ENCODE results near the gene HOXB8.

HOXB8 gene

DNA sequence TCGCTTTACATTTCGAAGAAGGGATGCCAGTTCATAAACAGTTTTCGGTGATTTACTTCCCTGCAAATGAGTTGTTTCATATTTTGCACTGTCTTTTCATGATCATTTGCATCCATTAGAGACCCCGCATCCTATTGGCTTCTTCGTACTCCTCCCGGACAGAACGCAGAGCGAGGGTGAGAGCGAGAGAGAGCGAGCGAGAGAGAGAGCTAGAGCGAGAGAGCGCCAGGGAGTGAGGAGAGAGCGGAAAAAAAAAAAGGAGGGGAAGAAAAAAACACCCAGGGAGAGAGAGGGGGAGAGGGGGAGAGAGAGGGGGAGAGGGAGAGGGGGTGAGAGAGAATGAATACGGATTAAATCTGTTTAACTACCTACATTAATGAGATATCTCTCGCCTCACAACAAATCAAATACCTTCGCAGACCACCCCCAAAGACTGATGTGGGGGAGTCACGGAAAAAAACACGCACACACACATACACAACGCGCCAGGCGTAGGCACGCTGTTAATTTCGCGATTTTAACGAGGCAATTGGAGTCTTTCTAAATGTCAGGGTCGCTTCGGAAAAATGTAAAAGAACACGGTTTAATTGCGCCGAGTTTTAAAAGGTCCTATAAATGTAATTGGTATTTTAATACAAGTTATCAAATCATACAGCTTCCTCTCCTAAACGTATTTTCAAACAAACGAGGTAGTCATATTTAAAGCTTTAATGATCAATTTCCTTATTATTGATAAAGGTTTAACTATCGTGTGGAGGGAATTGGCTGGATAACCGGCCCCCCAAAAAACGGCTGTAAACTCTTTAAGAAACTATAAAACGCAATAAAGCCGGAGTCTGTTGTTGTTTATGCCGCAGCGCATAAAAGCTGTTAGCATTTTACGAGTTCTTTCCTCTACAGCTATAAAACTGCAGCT, at the start of gene HOXB8:
TSS of gene HOXB8 (minus strand) at position 246 of the 916 bp plus-strand sequence. CDS start 588 bp downstream, outside the sequence.
- no peak within 1 kb of the TSS for H3K9ac ChIP-seq (ENCODE audit: low read length)
- H3K27me3 ChIP-seq (ENCODE audit: low read depth, low read length), result peaks cover 42% of the 10 kb centered on the region

DNA sequence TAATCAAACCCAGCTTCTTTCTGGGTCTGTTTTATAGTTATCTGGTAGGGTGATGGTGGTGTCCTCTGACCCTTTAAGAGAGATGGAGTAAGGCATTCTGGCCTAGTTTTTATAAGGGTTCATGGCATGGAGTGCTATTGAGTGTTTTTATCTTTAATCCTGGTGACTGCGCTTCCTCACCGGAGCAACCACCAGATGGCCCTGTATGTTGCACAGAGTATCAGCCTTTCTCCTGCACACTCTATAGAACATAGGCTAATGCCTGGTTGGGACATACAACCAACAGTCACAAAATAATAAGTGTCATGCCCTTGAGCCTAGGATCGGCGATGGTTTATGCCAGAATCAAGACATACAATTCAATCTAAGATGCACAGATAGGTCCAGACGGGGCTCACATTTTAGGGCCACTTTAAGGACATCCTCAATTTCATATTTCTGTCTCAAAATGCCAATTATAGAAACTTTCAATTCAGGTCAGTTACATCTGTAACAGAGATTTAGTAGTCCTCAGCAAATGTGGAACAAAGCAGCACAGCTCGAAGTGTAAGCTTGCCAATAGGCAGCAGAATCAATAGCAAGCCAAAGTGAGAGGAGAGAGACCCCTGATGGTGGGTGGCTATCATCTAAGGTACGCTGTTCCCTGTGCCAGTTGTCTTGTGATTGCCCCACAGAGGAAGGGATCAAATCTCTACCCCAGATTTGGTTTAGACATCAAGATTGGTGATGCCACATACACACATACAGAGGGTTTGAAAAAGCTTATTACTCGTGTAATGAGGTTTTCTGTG, 48.2 kb upstream of the HOXB8 start:
- H4K20me1 ChIP-seq (ENCODE audit: insufficient read depth, low read length), result no peaks in the 10 kb centered on the region
- no peak overlapping the region for H3K9ac ChIP-seq (ENCODE audit: low read length)
- H3K4me1 ChIP-seq (ENCODE audit: low read length), result no peaks in the 10 kb centered on the region
- H3K27me3 ChIP-seq (ENCODE audit: low read depth, low read length), result no peaks in the 10 kb centered on the region
- H3K4me3 ChIP-seq (ENCODE audit: low read length), result no peak overlapping the region
- no peaks in the 10 kb centered on the region for H3K79me2 ChIP-seq (ENCODE audit: low read length)
- no peaks in the 10 kb centered on the region for H3K9me3 ChIP-seq (ENCODE audit: insufficient read depth, low read length)
- no peak overlapping the region for H3K4me2 ChIP-seq (ENCODE audit: low read length)
- TF ChIP-seq, protein P1, sequence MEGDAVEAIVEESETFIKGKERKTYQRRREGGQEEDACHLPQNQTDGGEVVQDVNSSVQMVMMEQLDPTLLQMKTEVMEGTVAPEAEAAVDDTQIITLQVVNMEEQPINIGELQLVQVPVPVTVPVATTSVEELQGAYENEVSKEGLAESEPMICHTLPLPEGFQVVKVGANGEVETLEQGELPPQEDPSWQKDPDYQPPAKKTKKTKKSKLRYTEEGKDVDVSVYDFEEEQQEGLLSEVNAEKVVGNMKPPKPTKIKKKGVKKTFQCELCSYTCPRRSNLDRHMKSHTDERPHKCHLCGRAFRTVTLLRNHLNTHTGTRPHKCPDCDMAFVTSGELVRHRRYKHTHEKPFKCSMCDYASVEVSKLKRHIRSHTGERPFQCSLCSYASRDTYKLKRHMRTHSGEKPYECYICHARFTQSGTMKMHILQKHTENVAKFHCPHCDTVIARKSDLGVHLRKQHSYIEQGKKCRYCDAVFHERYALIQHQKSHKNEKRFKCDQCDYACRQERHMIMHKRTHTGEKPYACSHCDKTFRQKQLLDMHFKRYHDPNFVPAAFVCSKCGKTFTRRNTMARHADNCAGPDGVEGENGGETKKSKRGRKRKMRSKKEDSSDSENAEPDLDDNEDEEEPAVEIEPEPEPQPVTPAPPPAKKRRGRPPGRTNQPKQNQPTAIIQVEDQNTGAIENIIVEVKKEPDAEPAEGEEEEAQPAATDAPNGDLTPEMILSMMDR (IDR thresholded peaks at IDR 0.05; ENCODE audit: low read depth, low read length), result peak; percentile 1; the same call in 1 of the 2 replicates
- TF ChIP-seq EZH2phosphoT487 (IDR thresholded peaks at IDR 0.05; ENCODE audit: low read depth), result no peak
- H3K36me3 ChIP-seq (replicated peaks; ENCODE audit: low read depth, low read length), result no peaks in the 10 kb centered on the region
- H3K27ac ChIP-seq (ENCODE audit: low read length), result no peak overlapping the region
- H2AFZ ChIP-seq (ENCODE audit: low read depth, low read length), result no peak overlapping the region

More for the DNA sequence above, at the start of gene HOXB8:
- H3K4me1 ChIP-seq (ENCODE audit: low read length), result peaks cover 7% of the 10 kb centered on the region
- H3K9me3 ChIP-seq (ENCODE audit: insufficient read depth, low read length), result no peaks in the 10 kb centered on the region
- H3K27ac ChIP-seq (ENCODE audit: low read length), result no peak within 1 kb of the TSS
- no peaks in the 10 kb centered on the region for H3K79me2 ChIP-seq (ENCODE audit: low read length)
- H3K36me3 ChIP-seq (replicated peaks; ENCODE audit: low read depth, low read length), result no peaks in the 10 kb centered on the region
- H2AFZ ChIP-seq (ENCODE audit: low read depth, low read length), result no peak within 1 kb of the TSS
- H4K20me1 ChIP-seq (ENCODE audit: insufficient read depth, low read length), result no peaks in the 10 kb centered on the region
- no peak within 1 kb of the TSS for H3K4me2 ChIP-seq (ENCODE audit: low read length)
- H3K4me3 ChIP-seq (ENCODE audit: low read length), result no peak within 1 kb of the TSS
- TF ChIP-seq, protein P1 (IDR thresholded peaks at IDR 0.05; ENCODE audit: low read depth, low read length), result no peak
- no peak for TF ChIP-seq EZH2phosphoT487 (IDR thresholded peaks at IDR 0.05; ENCODE audit: low read depth)

DNA sequence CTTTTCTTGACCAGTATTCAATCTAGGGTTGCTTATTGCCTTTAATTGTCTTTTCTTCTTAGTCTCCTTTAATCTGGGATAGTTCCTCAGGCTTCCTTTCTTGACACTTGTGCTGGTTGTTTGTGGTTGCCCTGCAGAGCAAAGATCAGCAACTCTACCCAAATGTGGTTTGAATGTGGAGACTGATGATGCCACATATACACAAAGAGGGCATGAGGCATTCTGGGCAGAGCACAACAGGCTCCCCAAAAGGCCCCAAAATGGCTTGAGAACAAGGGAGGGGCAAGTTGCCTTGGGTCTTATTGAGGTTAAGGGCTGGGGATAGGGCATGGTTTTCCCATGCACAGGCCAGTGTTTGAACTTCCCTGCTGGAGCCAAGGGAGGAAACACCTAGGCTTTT, 40.8 kb upstream of the HOXB8 start:
- no peak for TF ChIP-seq EZH2phosphoT487 (IDR thresholded peaks at IDR 0.05; ENCODE audit: low read depth)
- TF ChIP-seq, protein P1 (IDR thresholded peaks at IDR 0.05; ENCODE audit: low read depth, low read length), result no peak
- Histone ChIP-seq H3K4me3 (ENCODE audit: low read length) (no peak overlapping the region), H3K9me3 (ENCODE audit: insufficient read depth, low read length) (no peaks in the 10 kb centered on the region), H2AFZ (ENCODE audit: low read depth, low read length) (no peak overlapping the region), H4K20me1 (ENCODE audit: insufficient read depth, low read length) (no peaks in the 10 kb centered on the region), H3K79me2 (ENCODE audit: low read length) (no peaks in the 10 kb centered on the region), H3K4me2 (ENCODE audit: low read length) (no peak overlapping the region), H3K27ac (ENCODE audit: low read length) (no peak overlapping the region), H3K36me3 (replicated peaks; ENCODE audit: low read depth, low read length) (no peaks in the 10 kb centered on the region), H3K27me3 (ENCODE audit: low read depth, low read length) (no peaks in the 10 kb centered on the region), H3K4me1 (ENCODE audit: low read length) (no peaks in the 10 kb centered on the region), H3K9ac (ENCODE audit: low read length) (no peak overlapping the region)

DNA sequence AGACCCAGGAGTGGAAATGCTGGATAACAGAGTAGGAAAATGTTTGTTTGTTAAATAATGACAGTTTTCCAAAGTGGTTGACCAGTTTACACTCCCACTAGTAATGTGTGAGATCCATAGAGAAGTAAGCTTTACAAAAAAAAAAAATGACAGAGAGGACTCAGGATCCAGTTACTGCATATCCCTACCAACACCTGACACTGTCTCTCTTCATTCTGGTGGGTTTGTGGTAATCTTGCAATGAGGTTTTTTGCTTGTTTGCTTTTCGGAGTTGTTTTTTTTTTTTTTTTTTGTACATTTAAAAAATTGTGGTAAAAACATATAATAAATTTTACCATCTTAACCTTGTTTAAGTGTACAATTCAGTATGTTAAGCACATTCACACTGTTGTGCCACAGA, 34.6 kb upstream of the HOXB8 start:
- Histone ChIP-seq H3K4me1 (ENCODE audit: low read length) (no peaks in the 10 kb centered on the region), H3K27me3 (ENCODE audit: low read depth, low read length) (no peaks in the 10 kb centered on the region)
- no peak for TF ChIP-seq EZH2phosphoT487 (IDR thresholded peaks at IDR 0.05; ENCODE audit: low read depth)
- TF ChIP-seq, protein P1 (IDR thresholded peaks at IDR 0.05; ENCODE audit: low read depth, low read length), result no peak

More for the DNA sequence above, 34.6 kb upstream of the HOXB8 start:
- Histone ChIP-seq H4K20me1 (ENCODE audit: insufficient read depth, low read length) (no peaks in the 10 kb centered on the region), H3K4me3 (ENCODE audit: low read length) (no peak overlapping the region), H3K36me3 (replicated peaks; ENCODE audit: low read depth, low read length) (no peaks in the 10 kb centered on the region), H3K9ac (ENCODE audit: low read length) (no peak overlapping the region), H3K27ac (ENCODE audit: low read length) (no peak overlapping the region), H2AFZ (ENCODE audit: low read depth, low read length) (no peak overlapping the region), H3K9me3 (ENCODE audit: insufficient read depth, low read length) (no peaks in the 10 kb centered on the region), H3K4me2 (ENCODE audit: low read length) (no peak overlapping the region), H3K79me2 (ENCODE audit: low read length) (no peaks in the 10 kb centered on the region)

Measured in OCI-LY3 (cell line).